HepG2 (cell line): ENCODE results near the gene MNT. TPM values are rescaled to one million over a fixed set of nuclear protein-coding genes. Genes with fewer than 3 reads are reported as not detected.

Experiments
- ARID4A ChIP-seq: sonication (generic); formaldehyde crosslinking; IDR thresholded peaks from 2 replicates; pipeline ENCODE4 v1.5.0; 2020; ENCODE audit warnings: mild to moderate bottlenecking, missing genetic modification reagents, borderline replicate concordance
- BCLAF1 ChIP-seq: fragments of 450-650 bp; IDR thresholded peaks from 2 replicates; pipeline ENCODE4 v1.6.1; 2017; ENCODE audit warnings: mild to moderate bottlenecking
- BHLHE40 ChIP-seq: IDR thresholded peaks from 2 replicates; pipeline ENCODE4 v1.6.1; 2011; ENCODE audit warnings: low read length, improper control_type of control experiment
- FIP1L1 ChIP-seq: fragments of 200-400 bp; formaldehyde crosslinking; IDR thresholded peaks from 2 replicates; pipeline ENCODE4 v1.6.1; 2018; ENCODE audit warnings: low read depth, mild to moderate bottlenecking, low read length, moderate library complexity, borderline replicate concordance; ENCODE audit not compliant: insufficient read depth
- MXD1 ChIP-seq: sonication (generic); formaldehyde crosslinking; IDR thresholded peaks from 2 replicates; pipeline ENCODE4 v1.4.0; 2020; ENCODE audit warnings: mild to moderate bottlenecking, missing genetic modification reagents
- PPARG ChIP-seq: conservative IDR thresholded peaks from 2 replicates; pipeline ENCODE4 v1.6.1; 2016; ENCODE audit warnings: missing biosample characterization, missing genetic modification reagents
- PRPF4 ChIP-seq: fragments of 200-400 bp; formaldehyde crosslinking; IDR thresholded peaks from 2 replicates; pipeline ENCODE4 v1.6.1; 2016; ENCODE audit warnings: low read length, low read depth; ENCODE audit not compliant: poor library complexity, severe bottlenecking
- RFX3 ChIP-seq: IDR thresholded peaks from 2 replicates; pipeline ENCODE4 v1.6.1; 2016; ENCODE audit warnings: missing biosample characterization, missing genetic modification reagents
- TAF1 ChIP-seq: sonication (generic); formaldehyde crosslinking; IDR thresholded peaks from 2 replicates; pipeline ENCODE4 v1.4.0; 2020; ENCODE audit warnings: missing genetic modification reagents
- ZBTB8A ChIP-seq: sonication (generic); formaldehyde crosslinking; IDR thresholded peaks from 2 replicates; pipeline ENCODE4 v1.4.0; 2020; ENCODE audit warnings: mild to moderate bottlenecking, low read depth, missing genetic modification reagents, borderline replicate concordance
- ZNF160 ChIP-seq: sonication (generic); formaldehyde crosslinking; IDR thresholded peaks from 2 replicates; pipeline ENCODE4 v1.8.0; 2022; ENCODE audit warnings: mild to moderate bottlenecking, inconsistent platforms, missing genetic modification reagents
- ZNF205 ChIP-seq: IDR thresholded peaks from 2 replicates; pipeline ENCODE4 v1.6.1; 2018; ENCODE audit warnings: missing biosample characterization, missing genetic modification reagents
- ZNF552 ChIP-seq: sonication (generic); formaldehyde crosslinking; IDR thresholded peaks from 2 replicates; pipeline ENCODE4 v1.9.0; 2022; ENCODE audit warnings: missing genetic modification reagents, mild to moderate bottlenecking, borderline replicate concordance
- ZNF670 ChIP-seq: sonication (generic); formaldehyde crosslinking; IDR thresholded peaks from 2 replicates; pipeline ENCODE4 v1.8.0; 2022; ENCODE audit warnings: mild to moderate bottlenecking, missing genetic modification reagents, borderline replicate concordance
- ZNF720 ChIP-seq: sonication (generic); formaldehyde crosslinking; IDR thresholded peaks from 2 replicates; pipeline ENCODE4 v1.4.0; 2020; ENCODE audit warnings: missing genetic modification reagents
- ZNF781 ChIP-seq: sonication (generic); formaldehyde crosslinking; IDR thresholded peaks from 2 replicates; pipeline ENCODE4 v1.5.1; 2020; ENCODE audit warnings: borderline replicate concordance, mild to moderate bottlenecking, missing genetic modification reagents; ENCODE audit errors: not compliant biosample characterization
- ZNF784 ChIP-seq: sonication (generic); formaldehyde crosslinking; IDR thresholded peaks from 2 replicates; pipeline ENCODE4 v1.5.1; 2020; ENCODE audit warnings: missing genetic modification reagents, mild to moderate bottlenecking, borderline replicate concordance
- ZNF878 ChIP-seq: sonication (generic); formaldehyde crosslinking; IDR thresholded peaks from 2 replicates; pipeline ENCODE4 v1.8.1; 2023; ENCODE audit warnings: mild to moderate bottlenecking, missing genetic modification reagents, moderate library complexity
- ZNF883 ChIP-seq: sonication (generic); formaldehyde crosslinking; IDR thresholded peaks from 2 replicates; pipeline ENCODE4 v1.5.1; 2020; ENCODE audit warnings: mild to moderate bottlenecking, missing genetic modification reagents; ENCODE audit errors: not compliant biosample characterization
- polyA plus RNA-seq, 8 experiments: library from polyadenylated mRNA; depleted of rRNA in 3 of 8; stranded (reverse) in 7 of 8; unstranded in 1 of 8; fragments of >200 nt; fragmentation: Illumina TruSeq in 4 of 8; extraction: Trizol in 4 of 8; gene quantifications; 2 replicates each; pipeline versions ENCODE4 v1.2.1 to v1.2.3, GENCODE V29; 2011 to 2016; ENCODE audit warnings: low read depth in 4 of 8, missing spikeins in 1 of 8, mixed read lengths in 1 of 8; ENCODE audit not compliant: insufficient read depth in 1 of 8
- total RNA-seq, 5 experiments: library from RNA; depleted of rRNA; stranded (reverse); fragments of >200 nt; fragmentation: Illumina TruSeq; extraction: Trizol; gene quantifications; 2 replicates each; pipeline ENCODE4 v1.2.3, GENCODE V29; 2016; ENCODE audit warnings: low read depth in 1 of 5

The MNT gene
- total and polyA plus RNA-seq, 2 of the 13 experiments (the other 11 are each of a cell fraction or from before 2014, with no cell fraction given): 2.1 to 3.5 TPM

- TF ChIP-seq BCLAF1 (no peak), MXD1 (0 out of 2 replicates have a peak, but pooled peaks have one; percentile 21), ARID4A (CRISPR knock-in tag) (no peak; the same call in 1 of the 2 replicates), ZNF205 (CRISPR knock-in tag) (no peak), TAF1 (CRISPR knock-in tag) (peak; percentile 51; the same call in 1 of the 2 replicates), ZNF670 (CRISPR knock-in tag) (peak; percentile 12; the same call in 1 of the 2 replicates), ZNF781 (CRISPR knock-in tag) (no peak), FIP1L1 (peak; percentile 23; the same call in 1 of the 2 replicates), PPARG (CRISPR knock-in tag) (no peak), ZNF883 (CRISPR knock-in tag) (no peak), ZBTB8A (no peak; the same call in 1 of the 2 replicates), ZNF784 (CRISPR knock-in tag) (no peak), ZNF160 (CRISPR knock-in tag) (no peak), ZNF552 (no peak), ZNF878 (CRISPR knock-in tag) (no peak), RFX3 (CRISPR knock-in tag) (no peak), BHLHE40 (no peak; the same call in 1 of the 2 replicates), ZNF720 (CRISPR knock-in tag) (no peak), PRPF4 (no peak)
Measured at GRCh38 chr17:2400877-2401425, at the start of gene MNT (continued).
